Hepatocyte (in vitro differentiated cells): ENCODE results near the gene DGKA.

Source experiments
- CTCF ChIP-seq: fragments of 200-600 bp; sonication (generic); IDR thresholded peaks from 2 replicates; pipeline ENCODE4 v1.5.1; 2016; ENCODE audit warnings: antibody characterized with exemption, mild to moderate bottlenecking; ENCODE audit not compliant: poor library complexity
- EZH2phosphoT487 ChIP-seq: fragments of 200-600 bp; sonication (generic); IDR thresholded peaks from one replicate; pipeline ENCODE4 v1.6.1; 2018; ENCODE audit warnings: antibody characterized with exemption, mild to moderate bottlenecking, low read depth, moderate library complexity; ENCODE audit not compliant: unreplicated experiment, severe bottlenecking

GRCh38 chr12:55934773-55935172, 3.8 kb downstream of the DGKA start:
- no peak for TF ChIP-seq CTCF
- no peak for TF ChIP-seq EZH2phosphoT487
